HG02970 (cell line): ENCODE results near the gene LRP2BP.

Experiments
- ATAC-seq: cut with Tn5 transposase; IDR thresholded peaks from one replicate; pipeline ENCODE4 v1.9.1; 2021; ENCODE audit warnings: mild to moderate bottlenecking, moderate library complexity, moderate number of reproducible peaks; ENCODE audit not compliant: unreplicated experiment, low FRiP score

LRP2BP gene

DNA sequence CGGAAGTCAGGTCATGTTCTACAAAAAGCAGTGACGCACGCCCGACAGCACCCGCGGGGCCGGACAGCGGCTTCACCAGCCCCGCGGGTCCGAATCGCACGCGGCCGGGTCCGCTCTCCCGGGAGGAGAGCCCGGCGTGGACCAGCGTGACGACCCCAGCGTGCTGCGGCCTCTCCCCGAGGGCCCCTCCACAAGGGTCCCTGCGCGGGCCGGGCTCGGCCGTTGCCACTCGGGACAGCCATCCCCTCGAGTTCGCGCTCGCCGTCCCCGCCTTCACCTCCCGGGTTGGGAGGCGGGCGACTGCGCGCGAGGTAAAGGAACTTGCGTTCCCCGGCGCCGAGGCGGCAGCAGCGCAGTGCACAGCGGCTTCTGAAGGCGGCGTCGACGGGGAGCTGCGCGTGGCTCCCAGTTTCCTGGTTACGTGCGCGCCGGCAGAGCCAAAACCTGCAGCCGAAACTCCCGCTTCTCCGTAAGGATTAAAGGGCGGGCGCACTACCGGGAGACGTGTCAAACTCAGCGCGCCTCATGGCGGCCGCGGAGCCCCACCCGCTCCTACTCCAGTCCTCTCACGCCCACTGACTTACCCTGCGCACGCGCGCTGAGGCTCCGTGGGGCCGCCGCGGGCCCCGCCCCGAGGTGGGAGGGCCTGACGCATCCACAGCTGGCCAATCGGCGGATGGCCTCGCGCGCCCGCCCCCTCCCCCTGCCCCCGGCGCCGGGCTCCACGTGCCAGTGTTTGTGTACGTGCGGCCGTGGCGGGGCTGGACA is 416 bp upstream of the LRP2BP start:
- peak; percentile 85 for ATAC-seq

DNA sequence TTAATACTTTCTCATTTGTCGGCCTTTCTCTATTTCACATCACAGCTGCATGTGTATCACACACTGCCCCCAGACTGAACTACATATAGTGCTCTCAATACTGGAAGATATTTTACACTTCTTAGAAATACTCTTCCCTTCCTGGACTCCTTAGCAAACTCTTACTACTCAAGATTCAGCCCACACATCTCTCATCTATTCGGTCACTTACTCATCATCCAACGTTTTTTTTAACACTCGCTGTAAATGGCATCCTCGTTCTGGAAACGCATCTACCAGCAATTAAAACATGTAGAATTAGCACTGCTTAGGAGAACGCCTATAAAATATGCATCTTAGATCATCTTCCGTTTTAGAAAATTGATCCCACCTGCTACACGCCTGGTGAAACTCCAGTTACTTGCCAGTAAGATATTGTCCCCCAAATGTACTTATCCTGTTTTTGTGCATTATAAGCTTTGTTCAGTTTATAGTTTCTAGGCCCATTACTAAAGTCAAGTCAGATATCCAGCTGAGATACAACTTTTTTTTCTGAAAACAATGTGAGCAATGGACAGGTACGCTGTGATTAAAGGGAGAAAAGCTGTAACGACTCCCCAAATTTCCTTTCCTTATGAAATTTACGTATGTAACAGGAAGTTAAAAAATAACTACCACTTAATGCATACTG is 1.0 kb downstream of the LRP2BP start:
- ATAC-seq = no peak

DNA sequence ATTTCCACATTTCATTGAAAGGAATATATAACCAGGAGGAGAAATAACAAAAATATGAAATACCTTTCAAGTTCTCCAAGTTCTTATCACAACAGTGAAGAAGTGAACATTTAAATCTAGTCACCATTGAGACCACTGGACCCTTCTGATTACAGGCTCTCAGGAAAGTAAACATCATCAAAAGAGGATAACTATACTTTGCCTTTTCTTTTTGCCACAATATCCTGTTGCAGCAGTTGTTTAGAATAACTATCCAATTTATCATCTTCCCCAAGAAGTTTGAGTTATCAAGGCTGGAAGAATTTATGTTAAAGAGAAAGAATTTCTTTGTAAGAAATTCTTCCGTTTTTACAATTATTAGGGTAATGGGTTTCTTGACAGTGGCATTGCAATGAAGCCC is 3.6 kb downstream of the LRP2BP start:
- ATAC-seq = no peak

DNA sequence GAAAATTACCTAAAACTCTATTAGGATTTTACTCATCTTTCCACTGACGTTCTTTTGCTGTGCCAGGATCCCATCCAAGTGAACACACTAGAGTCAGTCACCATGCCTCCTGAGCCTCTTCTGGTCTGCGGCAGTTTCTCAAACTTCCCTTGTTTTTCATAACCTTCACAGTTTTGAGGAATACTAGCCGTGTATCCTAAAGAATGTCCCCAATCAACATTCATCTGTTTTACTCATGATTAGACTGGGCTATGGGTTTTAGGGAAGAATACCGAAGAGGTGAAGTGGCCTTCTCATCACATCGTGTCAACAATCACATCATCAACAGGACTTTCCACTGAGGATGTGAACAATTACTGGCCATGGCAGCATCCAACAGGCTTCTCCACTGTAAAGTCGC is 4.8 kb downstream of the LRP2BP start:
- ATAC-seq = no peak

DNA sequence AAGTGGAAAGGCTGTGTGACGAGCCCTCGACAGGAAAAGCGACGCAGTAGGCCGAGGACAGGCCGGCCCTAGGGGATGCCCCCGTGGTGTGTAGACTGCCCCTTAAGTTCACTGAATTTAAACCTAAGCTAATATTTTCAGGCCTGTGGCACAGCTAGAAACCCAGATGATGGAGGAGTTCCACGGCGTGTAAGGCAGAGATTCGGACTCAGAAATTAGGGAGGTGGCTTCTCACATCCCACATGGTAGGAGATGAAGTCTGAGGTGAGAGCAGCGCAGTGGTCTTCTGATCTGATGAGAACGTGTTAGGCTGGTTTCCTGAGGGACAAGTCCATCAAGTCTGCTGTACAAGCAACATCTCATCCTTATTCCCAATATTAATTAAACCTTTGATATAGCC is 7.8 kb downstream of the LRP2BP start:
- no peak for ATAC-seq

DNA sequence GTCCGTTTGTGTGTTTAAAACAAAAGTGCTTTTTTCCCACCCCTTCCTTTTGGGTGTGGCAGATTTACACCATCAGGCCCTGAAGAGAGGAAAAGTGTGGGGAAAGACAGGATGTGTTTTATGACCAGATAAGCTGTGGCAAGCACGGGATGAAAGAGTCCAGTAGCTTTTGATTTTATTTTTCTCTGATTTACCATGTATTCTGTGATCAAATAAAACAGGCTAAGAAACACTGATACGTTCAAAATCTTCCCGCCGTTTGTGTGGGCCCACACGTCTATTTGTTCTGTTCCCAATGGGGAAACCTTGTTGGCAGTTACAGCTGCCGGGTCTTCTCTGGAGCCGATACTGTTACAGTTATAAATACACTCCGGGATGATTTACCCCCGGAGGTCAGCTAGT is 10.8 kb downstream of the LRP2BP start:
- no peak for ATAC-seq

DNA sequence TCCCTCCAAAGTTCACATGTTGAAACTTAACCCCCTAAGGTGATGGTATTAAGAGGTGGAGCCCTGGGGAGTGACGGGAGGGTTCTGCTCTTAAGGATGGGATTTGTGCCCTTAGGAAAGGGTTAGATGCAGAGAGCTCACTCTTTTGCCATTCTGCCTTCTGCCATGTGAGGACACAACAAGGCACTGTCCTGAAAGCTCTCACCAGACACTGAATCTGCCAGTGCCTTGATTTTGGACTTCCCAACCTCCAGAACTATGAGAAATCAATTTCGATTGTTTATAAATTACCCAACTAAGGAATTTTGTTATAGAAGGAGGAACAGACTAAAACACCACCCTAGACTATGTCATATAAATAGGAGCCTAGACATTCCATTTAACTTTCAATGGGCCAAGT is 11.7 kb downstream of the LRP2BP start:
- ATAC-seq = no peak

DNA sequence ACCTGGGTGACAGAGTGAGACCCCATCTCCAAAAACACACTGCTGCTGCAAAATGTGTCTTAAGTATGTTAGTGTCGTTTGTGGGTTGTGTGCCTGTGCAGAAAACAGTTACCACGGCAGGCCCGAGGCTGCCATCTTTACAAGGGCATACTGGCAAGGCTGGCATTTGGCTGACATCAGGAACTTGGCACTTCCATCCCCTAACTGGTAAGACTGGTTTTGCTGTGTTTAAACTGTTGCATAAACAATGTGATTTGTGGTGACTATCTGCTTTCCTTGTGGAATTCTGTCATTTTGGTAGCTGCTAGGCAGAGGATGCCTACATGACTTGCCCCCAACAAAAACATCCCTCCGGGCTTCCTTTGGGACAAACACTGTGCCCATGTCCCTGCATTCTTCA is 12.3 kb downstream of the LRP2BP start:
- no peak for ATAC-seq

DNA sequence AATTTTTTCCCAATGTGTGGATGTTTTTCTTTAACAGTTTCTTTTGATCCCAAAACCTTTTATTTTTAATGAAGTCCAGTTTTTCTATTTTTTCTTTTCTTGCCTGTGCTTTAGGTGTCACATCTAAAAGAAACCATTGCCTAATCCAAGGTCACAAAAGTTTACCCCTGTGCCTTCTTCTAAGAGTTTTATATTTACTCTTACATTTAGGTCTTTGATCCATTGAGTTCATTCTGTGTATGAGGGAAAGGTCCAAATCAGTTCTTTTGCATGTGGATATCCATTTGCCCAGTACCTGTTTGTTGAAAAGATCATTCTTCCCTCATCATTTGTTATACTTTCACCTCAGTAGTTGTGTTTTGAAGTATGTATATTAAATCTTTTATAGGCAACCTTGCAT is 13.0 kb downstream of the LRP2BP start:
- ATAC-seq = no peak

DNA sequence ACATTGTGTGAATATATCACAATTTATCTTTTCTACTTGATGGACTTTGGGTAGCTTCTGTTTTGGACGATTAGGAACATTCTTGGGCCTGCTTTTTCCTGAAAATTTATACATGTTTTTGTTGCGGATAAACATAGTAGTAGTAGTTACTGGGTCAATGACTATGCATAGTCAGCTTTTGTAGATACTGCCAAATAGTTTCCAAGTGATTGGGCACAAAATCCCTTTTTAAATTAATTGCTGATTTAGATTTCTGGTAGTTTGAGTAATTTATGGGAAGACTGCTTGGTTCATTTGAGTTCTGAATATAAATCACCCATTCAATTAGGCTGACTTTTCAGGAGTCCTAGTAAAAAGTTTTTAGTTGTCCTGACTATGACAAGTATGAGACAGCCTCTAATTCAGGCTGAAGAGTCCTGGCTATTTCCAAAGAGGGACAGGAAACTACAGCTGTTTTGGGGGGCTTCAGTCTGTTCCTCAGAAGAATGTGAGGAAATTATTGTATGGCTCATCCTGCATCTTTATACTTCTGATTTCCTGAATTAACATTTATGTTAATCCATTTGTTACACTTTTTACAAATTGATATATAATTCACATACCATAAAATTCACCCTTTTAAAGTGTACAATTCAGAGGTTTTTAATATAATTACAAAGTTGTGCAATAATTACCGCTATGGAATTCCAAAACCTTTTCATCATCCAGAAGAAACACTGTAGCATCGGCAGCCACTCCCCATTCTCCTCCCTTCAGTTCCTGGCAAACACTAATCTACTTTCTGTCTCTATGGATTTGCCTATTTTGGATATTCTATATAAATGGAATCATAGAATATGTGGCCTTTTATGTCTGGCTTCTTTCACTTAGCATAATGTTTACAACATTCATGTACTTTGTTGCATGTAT is 14.2 kb downstream of the LRP2BP start:
- no peak for ATAC-seq

DNA sequence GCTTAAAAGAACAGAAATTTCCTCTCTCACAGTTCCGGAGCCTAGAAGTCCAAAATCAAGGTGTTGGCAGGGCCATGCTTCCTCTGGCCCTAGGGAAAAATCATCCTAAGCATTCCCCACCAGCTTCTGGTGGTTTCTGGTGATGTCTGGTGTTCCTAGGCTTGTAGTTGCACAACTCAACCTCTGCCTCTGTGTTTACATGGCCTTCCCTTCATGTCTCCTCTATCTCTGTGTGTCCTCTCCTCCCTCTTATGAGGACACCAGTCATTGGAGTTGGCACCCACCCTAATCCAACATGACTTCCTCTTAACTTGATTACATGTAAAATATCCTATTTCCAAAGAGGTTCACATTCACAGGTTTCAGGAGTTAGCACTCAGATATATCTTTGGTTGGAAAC is 15.4 kb downstream of the LRP2BP start:
- no peak for ATAC-seq

DNA sequence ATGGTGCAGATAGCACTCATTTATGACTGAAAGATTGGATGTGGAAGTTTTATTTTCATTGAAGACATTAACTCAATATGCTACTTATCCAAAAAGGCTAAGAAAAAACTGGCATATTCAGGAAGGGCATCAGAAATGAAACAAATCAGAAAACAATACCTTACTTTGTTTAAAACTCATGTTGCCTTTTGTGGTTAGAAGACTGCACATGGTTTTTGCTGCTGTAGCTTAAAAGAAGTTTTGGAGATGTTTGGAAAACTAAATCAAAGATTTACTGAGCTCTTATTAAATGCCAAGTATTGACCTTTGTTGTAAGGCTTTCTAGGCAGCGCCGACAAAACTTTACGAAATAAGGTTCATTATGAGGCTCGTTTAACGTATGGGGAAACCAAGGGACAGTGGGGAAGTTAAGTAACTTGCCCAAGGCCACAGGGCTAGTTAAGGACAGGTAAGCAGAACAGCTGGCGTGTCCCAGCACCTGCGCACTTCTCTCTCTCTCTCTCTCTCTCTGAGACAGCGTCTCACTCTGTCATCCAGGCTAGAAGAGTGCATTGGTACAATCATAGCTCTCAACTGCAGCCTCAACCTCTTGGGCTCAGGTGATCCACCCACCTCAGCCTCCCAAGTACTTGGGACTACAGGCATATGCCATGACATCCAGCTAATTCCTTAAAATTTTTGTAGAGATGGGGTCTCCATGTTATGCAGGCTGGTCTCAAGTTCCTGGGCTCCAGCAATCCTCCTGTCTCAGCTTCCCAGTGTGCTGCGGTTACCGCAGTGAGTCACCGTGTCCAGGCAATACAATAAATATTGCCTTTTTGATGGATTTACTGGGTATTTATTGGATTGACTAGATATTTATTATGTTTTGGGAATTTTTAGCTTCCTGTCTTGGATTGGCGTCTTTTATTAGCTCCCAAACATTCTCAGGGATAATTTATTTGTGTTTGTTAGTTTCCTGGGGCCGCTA is 16.1 kb downstream of the LRP2BP start:
- no peak for ATAC-seq

DNA sequence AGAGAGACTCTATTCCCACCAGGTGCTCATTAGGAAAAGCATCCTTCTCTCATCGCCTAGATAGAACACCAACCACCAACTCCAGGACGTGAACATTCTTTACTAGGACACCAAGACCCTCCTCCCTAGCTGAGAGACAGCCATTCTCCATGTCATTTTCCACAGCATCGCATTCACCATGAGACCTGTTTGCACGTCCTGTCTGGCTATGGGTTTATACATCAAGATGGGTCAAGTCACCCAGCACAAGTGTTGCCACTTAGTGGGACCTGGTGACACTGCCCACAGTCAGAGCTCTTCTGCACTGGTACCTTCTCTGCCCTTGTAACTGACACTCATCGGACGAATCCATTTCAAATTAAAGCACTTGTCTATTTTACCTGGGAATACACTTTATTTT is 17.5 kb downstream of the LRP2BP start:
- no peak for ATAC-seq

DNA sequence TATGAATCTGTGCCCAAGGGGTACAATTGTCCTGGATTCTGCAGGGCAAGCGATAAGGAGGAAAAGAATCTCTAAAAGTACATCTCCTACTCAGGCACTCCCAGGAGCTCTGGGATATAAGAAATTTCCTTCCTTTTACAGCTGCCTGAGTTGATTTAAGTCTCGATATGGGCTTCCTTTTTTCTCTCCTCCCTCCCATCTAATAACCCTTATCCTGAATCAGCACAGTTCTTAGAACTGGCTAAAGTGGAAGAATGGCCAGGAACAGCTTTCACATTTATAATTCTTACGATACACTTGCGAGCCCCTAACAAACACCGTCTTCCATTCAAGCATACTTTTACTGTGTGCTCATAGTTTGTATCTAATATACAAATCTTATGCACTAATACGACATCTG is 21.2 kb downstream of the LRP2BP start:
- no peak for ATAC-seq

DNA sequence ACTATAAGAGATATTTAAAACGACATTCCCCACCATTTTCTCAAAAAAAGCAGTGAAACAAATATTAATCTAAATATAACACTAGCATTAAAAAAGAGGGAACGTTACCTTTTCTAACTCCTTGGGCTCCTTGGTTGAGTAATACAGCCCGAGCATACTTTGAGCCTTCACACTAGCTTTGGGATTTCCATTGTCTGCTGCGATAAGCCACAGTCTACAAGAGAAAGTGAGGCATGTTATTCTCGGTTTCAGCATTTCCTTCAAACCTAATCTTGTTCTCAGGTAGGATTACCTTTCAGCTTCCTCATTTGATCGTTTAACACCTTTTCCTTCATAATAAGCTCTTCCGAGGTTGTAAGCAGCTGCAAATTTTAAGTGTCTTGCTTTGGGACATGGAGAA is 21.7 kb downstream of the LRP2BP start:
- ATAC-seq = no peak

DNA sequence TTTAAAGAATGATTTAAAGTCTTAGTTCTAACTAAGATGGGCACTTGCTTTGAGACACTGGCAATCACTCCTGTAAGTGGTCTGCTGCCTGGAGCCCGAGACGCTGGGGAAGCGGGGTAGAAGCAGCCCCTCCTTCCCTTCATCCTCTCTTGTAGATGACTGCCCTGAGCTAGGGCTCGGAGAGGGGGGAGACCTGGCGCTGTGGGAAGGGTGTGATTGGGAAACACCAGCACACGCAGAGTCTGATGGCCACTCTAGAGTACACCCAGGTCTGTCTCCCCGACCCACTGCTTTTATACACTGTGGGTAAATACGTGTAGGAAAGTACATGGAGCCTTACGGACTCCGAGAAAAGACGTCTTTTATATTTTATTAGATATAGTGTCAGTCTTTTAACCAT is 24.0 kb downstream of the LRP2BP start:
- ATAC-seq = no peak

DNA sequence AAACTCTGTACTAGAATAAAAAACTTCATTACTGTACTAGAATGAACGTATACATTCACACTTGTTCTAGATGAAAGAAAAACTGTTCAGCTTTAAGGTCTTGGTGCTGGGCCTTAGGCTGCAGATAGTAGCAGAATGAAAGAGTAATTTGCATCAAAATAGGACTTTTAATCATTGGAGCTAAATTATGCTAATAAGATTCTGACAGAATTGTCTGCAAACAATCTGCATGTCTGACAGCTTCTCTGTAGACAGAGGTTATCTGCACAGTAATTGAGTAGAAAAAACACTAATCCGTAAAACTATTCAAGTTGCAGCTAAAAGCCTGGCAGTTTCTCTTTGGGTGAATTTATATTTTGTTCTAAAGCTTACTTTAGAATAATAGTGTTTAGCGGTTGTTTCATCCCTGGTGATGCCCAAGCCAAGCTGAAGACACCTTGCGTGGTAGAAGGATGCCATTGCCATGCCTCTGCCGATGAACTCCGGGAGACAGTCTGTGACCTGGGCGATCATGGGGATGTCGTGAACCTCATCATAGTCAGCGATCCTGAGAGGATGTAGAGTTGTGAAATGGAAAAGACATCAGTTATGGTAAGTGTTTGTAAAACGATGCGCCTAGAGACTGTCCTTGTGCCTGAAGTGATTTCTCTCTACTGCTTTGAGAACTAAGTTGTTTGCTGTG is 25.3 kb downstream of the LRP2BP start:
- ATAC-seq = no peak

DNA sequence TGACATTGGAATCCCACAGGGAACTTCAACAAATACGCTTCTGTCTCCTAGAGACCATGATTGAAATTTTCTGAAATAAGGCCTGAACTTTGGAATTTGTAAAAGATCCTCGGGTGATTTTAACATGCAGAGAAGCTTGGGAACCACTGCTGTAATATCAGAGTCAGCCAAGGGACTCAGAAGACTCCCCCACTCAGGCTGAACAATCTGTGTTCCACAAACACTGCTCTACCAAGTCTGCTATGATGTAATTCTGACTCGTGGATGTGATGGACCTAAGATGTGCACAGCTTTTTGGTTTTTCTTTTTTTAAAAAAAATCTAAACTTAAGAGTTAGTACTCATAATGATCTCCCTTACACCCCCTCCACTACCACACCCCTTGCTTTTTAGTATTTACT is 26.0 kb downstream of the LRP2BP start:
- no peak for ATAC-seq

DNA sequence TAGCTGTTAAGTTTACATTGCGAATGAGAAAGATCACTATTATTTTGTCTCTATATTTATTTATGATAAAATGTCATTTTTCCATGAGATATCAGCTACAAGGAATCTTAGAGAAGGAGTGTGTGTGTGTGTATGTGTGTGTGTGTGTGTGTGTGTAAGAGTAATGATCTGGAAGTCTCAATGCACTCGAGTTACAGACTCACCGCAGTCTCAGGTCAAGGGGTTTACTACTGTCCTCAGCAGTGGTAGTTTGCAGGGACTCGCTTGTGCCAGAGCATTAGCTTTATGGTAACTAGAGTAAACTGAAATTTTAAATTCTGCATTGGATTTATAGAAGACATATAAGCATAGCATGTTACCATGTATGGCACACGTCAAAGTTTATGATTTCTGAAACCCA is 30.8 kb downstream of the LRP2BP start:
- ATAC-seq = no peak

DNA sequence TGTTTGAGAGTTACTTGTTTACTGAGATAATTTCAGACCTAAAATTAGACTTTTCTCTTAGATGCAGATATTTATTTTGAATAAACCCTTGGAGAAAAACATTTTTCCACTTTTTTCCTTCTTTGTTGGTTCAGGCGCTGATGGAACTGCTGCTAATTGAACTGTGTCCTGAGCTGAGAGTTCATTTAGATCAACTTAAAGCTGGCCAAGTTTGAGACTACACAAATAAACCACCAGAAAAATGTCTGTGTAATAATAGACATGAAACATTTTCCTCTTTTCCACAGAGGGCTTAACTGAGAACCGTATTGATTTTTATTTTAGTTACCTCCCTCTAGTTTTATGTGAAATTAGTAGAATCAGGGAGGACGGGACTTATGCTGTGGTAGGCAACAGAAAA is 32.5 kb downstream of the LRP2BP start:
- ATAC-seq = no peak
